Measurements from ENCODE around the gene AMZ1.
A peak's percentile ranks its signal among the peaks of the same experiment; 100 is the strongest.

AMZ1 gene

GRCh38 chr7:2708547-2709310 is 20.7 kb downstream of the AMZ1 start:
- TF ChIP-seq TAF1 (IDR thresholded peaks at IDR 0.05; ENCODE audit: low read depth, low read length) (no peak), POLR2AphosphoS5 (IDR thresholded peaks at IDR 0.05; ENCODE audit: low read depth, low read length) (no peak), POU2F2 (IDR thresholded peaks at IDR 0.05; ENCODE audit: low read depth, low read length) (no peak), POLR2A (IDR thresholded peaks at IDR 0.05; ENCODE audit: low read depth, low read length) (no peak), SPI1 (IDR thresholded peaks at IDR 0.05; ENCODE audit: low read depth, low read length) (no peak), PAX5 (IDR thresholded peaks at IDR 0.05; ENCODE audit: insufficient read depth, low read length, severe bottlenecking) (no peak)
- FAIRE-seq = no peak
- no peak for DNase-seq (ENCODE audit: insufficient read length, low spot score)

DNA sequence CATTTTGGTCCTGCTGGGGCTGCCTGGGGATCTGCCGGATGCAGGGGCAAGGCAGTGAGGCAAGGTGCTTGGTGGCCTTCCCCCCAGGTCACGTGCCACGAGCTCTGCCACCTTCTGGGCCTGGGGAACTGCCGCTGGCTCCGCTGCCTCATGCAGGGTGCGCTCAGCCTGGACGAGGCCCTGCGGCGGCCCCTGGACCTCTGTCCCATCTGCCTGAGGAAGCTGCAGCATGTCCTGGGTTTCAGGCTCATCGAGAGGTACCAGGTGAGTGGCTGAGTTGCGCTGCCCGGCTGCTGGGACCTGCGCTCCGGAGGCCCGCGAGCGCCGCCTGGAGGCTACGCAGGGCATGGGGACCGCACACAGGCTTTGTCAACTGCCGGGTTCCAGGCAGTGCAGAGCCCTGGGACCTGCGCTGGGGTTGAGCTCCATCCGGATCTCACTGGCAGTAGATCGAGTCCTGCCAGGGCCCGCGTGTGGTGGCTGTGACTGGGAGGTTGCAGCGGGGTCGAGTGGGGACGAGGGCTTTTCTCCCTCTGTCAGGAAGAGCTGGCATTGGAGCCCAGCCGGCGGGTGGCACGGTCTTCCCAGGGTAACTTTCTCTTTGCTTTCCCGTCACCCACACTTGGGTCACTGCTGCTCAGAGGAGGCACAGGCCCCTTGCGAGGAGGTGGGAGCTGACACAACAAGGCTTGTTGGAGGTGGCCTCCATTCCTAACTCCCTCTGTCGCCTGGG is 21.7 kb downstream of the AMZ1 start:
- FAIRE-seq (peak; percentile 92), DNase-seq (ENCODE audit: insufficient read length, low spot score) (peak; percentile 91)
- TF ChIP-seq POLR2AphosphoS5 (IDR thresholded peaks at IDR 0.05; ENCODE audit: low read depth, low read length) (no peak; the same call in 1 of the 2 replicates), PAX5 (IDR thresholded peaks at IDR 0.05; ENCODE audit: insufficient read depth, low read length, severe bottlenecking) (no peak), POLR2A (IDR thresholded peaks at IDR 0.05; ENCODE audit: low read depth, low read length) (peak; percentile 42; the same call in 1 of the 2 replicates)

- TF ChIP-seq TAF1 (IDR thresholded peaks at IDR 0.05; ENCODE audit: low read depth, low read length) = peak; percentile 20; the same call in 1 of the 2 replicates
- peak; percentile 44; the same call in 1 of the 2 replicates for TF ChIP-seq POLR2A (IDR thresholded peaks at IDR 0.05; ENCODE audit: low read depth, low read length)
- TF ChIP-seq POLR2AphosphoS5 (IDR thresholded peaks at IDR 0.05; ENCODE audit: low read depth, low read length) = no peak
- DNase-seq (ENCODE audit: insufficient read length, low spot score) = peak; percentile 67
- FAIRE-seq = no peak
Measured at GRCh38 chr7:2710286-2710655, 22.3 kb downstream of the AMZ1 start.

GRCh38 chr7:2710901-2711551 is 23.0 kb downstream of the AMZ1 start:
- no peak for DNase-seq (ENCODE audit: insufficient read length, low spot score)

GRCh38 chr7:2711895-2712675 is 24.1 kb downstream of the AMZ1 start:
- no peak for FAIRE-seq

More at GRCh38 chr7:2710901-2711551, 23.0 kb downstream of the AMZ1 start:
- TF ChIP-seq SPI1 (IDR thresholded peaks at IDR 0.05; ENCODE audit: low read depth, low read length) (no peak), POLR2AphosphoS5 (IDR thresholded peaks at IDR 0.05; ENCODE audit: low read depth, low read length) (no peak), POLR2A (IDR thresholded peaks at IDR 0.05; ENCODE audit: low read depth, low read length) (no peak), PAX5 (IDR thresholded peaks at IDR 0.05; ENCODE audit: insufficient read depth, low read length, severe bottlenecking) (no peak), TAF1 (IDR thresholded peaks at IDR 0.05; ENCODE audit: low read depth, low read length) (no peak)
- peak; percentile 94 for FAIRE-seq

GRCh38 chr7:2713370-2713769 is 25.4 kb downstream of the AMZ1 start:
- DNase-seq (ENCODE audit: insufficient read length, low spot score) (no peak), FAIRE-seq (no peak)
- TF ChIP-seq SPI1 (IDR thresholded peaks at IDR 0.05; ENCODE audit: low read depth, low read length) (no peak), TAF1 (IDR thresholded peaks at IDR 0.05; ENCODE audit: low read depth, low read length) (no peak), POLR2AphosphoS5 (IDR thresholded peaks at IDR 0.05; ENCODE audit: low read depth, low read length) (no peak), POLR2A (IDR thresholded peaks at IDR 0.05; ENCODE audit: low read depth, low read length) (no peak), POU2F2 (IDR thresholded peaks at IDR 0.05; ENCODE audit: low read depth, low read length) (no peak), PAX5 (IDR thresholded peaks at IDR 0.05; ENCODE audit: insufficient read depth, low read length, severe bottlenecking) (no peak)

More at GRCh38 chr7:2711895-2712675, 24.1 kb downstream of the AMZ1 start:
- no peak for DNase-seq (ENCODE audit: insufficient read length, low spot score)
- TF ChIP-seq POU2F2 (IDR thresholded peaks at IDR 0.05; ENCODE audit: low read depth, low read length) (no peak), POLR2AphosphoS5 (IDR thresholded peaks at IDR 0.05; ENCODE audit: low read depth, low read length) (no peak), TAF1 (IDR thresholded peaks at IDR 0.05; ENCODE audit: low read depth, low read length) (no peak), POLR2A (IDR thresholded peaks at IDR 0.05; ENCODE audit: low read depth, low read length) (no peak), PAX5 (IDR thresholded peaks at IDR 0.05; ENCODE audit: insufficient read depth, low read length, severe bottlenecking) (no peak), SPI1 (IDR thresholded peaks at IDR 0.05; ENCODE audit: low read depth, low read length) (no peak)

- TF ChIP-seq POLR2A (IDR thresholded peaks at IDR 0.05; ENCODE audit: low read depth, low read length) (no peak), PAX5 (IDR thresholded peaks at IDR 0.05; ENCODE audit: insufficient read depth, low read length, severe bottlenecking) (no peak), POU2F2 (IDR thresholded peaks at IDR 0.05; ENCODE audit: low read depth, low read length) (no peak), SPI1 (IDR thresholded peaks at IDR 0.05; ENCODE audit: low read depth, low read length) (no peak), TAF1 (IDR thresholded peaks at IDR 0.05; ENCODE audit: low read depth, low read length) (no peak), POLR2AphosphoS5 (IDR thresholded peaks at IDR 0.05; ENCODE audit: low read depth, low read length) (no peak)
- FAIRE-seq (no peak), DNase-seq (ENCODE audit: insufficient read length, low spot score) (no peak)
Measured at GRCh38 chr7:2713978-2714377, 26.0 kb downstream of the AMZ1 start.

DNA sequence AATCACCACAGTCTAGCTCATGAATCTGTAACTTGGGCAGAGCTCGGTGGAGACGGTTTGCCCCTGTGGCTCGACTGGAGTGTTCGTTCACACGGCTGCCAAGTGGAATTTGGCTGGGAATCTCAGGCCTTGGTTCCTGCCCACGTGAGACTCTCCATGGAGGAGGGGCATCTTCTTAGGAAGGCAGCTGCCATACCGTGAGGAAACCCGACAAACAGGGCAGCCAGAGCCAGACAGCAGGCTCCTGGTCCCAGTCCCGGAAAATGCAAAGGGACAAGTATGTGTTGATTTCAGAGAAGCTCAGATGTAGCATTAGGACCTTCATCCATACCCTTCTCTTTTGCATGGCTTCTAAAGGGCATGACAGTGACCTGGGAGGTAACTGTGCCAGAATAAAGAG is 26.6 kb downstream of the AMZ1 start:
- TF ChIP-seq SPI1 (IDR thresholded peaks at IDR 0.05; ENCODE audit: low read depth, low read length) = no peak
- FAIRE-seq (no peak), DNase-seq (ENCODE audit: insufficient read length, low spot score) (no peak)

All from GM12891 (cell line).